ACC112 (cell line): ENCODE results near the gene PRIMA1.

Source experiments
- H2AFZ ChIP-seq: fragments of 200-600 bp; sonication (generic); one replicate; pipeline ENCODE4 v1.6.0; 2017; ENCODE audit warnings: antibody characterized with exemption, low read length; ENCODE audit not compliant: unreplicated experiment
- H3K27ac ChIP-seq: fragments of 200-600 bp; sonication (generic); 2 replicates; pipeline ENCODE4 v1.5.1; 2014; ENCODE audit warnings: low read depth, mild to moderate bottlenecking, antibody characterized with exemption, low read length, moderate library complexity
- H3K27me3 ChIP-seq: fragments of 200-600 bp; sonication (generic); 2 replicates; pipeline ENCODE4 v1.6.1; 2014; ENCODE audit warnings: mild to moderate bottlenecking, antibody characterized with exemption, low read length, moderate library complexity, mixed read lengths; ENCODE audit not compliant: insufficient read depth
- H3K36me3 ChIP-seq: fragments of 200-600 bp; sonication (generic); 2 replicates; pipeline ENCODE4 v1.6.1; 2016; ENCODE audit warnings: mild to moderate bottlenecking, antibody characterized with exemption, low read length, moderate library complexity, mixed read lengths; ENCODE audit not compliant: insufficient read depth
- H3K4me1 ChIP-seq: fragments of 200-600 bp; sonication (generic); one replicate; pipeline ENCODE4 v1.6.1; 2016; ENCODE audit warnings: low read length, mixed read lengths; ENCODE audit not compliant: insufficient read depth, unreplicated experiment, control insufficient read depth
- H3K4me3 ChIP-seq: fragments of 200-600 bp; sonication (generic); 2 replicates; pipeline ENCODE4 v1.5.1; 2014; ENCODE audit warnings: mild to moderate bottlenecking, low read depth, low read length
- H3K79me2 ChIP-seq: fragments of 200-600 bp; sonication (generic); one replicate; pipeline ENCODE4 v1.6.0; 2016; ENCODE audit warnings: low read length; ENCODE audit not compliant: control insufficient read depth, unreplicated experiment, insufficient read depth

PRIMA1 gene

DNA sequence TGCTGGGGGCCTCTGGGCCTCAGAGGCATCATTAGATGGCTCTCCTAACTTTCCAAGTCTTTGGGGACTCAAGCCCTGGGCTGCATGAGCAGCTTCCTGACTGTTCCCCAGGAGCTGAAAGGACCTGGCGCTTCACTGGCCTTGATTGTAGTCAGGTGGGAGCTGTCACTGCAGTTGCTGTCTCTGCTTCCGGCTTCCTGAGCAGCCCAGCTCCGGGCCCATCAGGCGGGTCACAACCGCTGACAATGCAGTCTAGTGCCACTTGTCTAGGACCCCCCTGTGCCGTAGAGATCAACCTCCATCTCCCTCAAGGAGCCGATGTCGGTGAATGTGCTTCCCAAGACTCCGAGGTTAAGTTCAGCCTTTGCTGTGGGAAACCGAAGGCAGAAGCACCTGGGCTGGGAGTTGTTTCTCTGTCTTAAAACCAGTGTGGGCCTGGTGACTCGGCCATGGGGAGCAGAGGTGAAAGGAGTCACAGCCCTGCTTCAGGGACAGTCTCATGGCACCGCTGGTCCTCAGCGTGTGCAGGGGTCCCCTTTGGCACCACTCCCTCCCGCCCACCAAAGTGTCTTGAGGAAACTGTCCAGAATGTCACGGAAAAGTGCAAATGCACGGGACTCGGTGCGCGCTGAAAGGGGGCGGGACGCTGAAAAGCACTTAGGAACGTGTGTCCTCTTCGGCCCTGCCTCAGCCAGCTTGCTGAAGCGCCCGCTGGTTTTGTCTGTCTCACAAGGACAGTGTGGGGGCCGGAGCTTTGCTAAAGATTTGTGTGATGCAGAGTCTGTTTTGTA, 44.8 kb downstream of the PRIMA1 start:
- no peaks in the 10 kb centered on the region for H3K27me3 ChIP-seq
- H3K36me3 ChIP-seq = no peaks in the 10 kb centered on the region
- no peak overlapping the region for H3K4me3 ChIP-seq
- no peaks in the 10 kb centered on the region for H3K79me2 ChIP-seq
- H3K4me1 ChIP-seq = no peaks in the 10 kb centered on the region
- H2AFZ ChIP-seq = no peak overlapping the region
- H3K27ac ChIP-seq = no peak overlapping the region

DNA sequence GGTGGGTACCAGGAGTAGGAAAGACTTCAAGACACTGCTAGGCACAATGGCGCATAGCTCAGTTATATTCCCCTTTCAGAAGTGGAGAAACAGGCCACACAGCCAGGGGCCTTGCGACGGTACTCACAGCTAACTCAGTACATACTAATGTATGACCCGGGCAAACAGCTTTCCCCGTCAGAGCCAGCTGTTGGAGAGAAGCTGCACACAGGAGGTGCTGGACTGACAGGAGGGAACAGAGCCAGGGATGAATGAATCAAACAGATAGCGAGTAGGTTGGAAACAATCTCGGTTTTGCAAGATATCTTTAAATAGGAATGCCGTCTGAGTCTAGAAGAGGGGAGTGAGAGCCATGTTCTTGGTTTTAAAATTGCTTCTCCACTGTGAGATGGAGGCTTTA, 45.5 kb downstream of the PRIMA1 start:
- no peak overlapping the region for H3K4me3 ChIP-seq
- H3K79me2 ChIP-seq = no peaks in the 10 kb centered on the region
- no peak overlapping the region for H2AFZ ChIP-seq
- no peaks in the 10 kb centered on the region for H3K4me1 ChIP-seq
- H3K27ac ChIP-seq = no peak overlapping the region
- H3K36me3 ChIP-seq = no peaks in the 10 kb centered on the region
- no peaks in the 10 kb centered on the region for H3K27me3 ChIP-seq

DNA sequence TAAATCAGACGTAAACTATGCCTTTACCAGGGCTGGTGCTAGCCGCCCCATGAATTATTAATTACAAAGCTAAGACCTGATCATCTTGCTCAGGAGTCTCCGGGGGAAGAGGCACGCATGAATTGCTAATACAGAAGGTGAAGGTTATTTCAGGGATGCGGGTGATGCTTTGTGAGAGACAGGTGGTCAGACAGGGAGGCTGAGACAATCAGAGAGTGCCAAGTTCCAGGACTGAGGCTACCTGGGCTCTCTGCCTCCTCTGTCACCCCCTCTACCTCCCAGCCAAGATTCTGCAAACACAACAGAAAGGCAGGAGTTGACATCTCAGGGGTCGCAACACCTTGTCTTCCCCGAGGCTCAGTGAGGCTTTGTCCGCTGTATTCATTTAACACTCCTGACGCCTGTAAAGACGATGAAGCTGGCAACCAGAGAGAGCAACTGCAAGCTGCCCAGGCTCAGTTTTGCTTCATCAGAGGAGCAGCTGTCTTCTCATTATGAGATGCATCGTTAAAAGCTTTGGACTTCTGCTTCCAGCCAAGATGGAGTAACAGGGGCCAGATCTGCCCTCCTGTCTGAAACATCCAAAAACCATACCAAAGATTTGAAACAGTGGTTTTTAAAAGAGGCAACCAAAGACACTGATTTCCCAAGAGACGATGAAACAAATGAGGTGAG, 46.6 kb downstream of the PRIMA1 start:
- no peaks in the 10 kb centered on the region for H3K36me3 ChIP-seq
- H2AFZ ChIP-seq = no peak overlapping the region
- no peak overlapping the region for H3K27ac ChIP-seq
- no peaks in the 10 kb centered on the region for H3K4me1 ChIP-seq
- H3K4me3 ChIP-seq = no peak overlapping the region
- no peaks in the 10 kb centered on the region for H3K27me3 ChIP-seq
- H3K79me2 ChIP-seq = no peaks in the 10 kb centered on the region

DNA sequence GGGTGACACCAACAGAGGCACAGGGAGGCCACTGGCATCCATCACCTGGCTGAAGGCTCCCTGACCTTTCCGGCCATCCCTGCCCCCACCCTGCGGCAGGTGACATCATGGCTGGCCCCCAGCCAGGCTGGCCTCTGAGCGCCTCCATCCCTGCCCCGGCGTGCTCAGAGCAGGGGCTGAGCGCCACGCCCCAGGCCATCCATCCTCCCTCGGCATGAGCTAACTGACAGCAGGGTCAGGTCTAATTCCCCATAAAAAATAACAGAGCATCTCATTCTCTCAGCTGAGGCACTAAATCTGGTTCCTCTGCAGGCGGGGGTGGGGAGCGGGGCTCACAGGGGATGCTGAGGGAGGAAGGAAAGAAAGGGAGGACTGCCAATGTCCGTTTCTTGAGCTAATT, 50.7 kb downstream of the PRIMA1 start:
- H3K79me2 ChIP-seq = no peaks in the 10 kb centered on the region
- H3K36me3 ChIP-seq = no peaks in the 10 kb centered on the region
- no peak overlapping the region for H2AFZ ChIP-seq
- no peak overlapping the region for H3K27ac ChIP-seq
- H3K4me3 ChIP-seq = no peak overlapping the region
- H3K27me3 ChIP-seq = no peaks in the 10 kb centered on the region
- H3K4me1 ChIP-seq = no peaks in the 10 kb centered on the region

DNA sequence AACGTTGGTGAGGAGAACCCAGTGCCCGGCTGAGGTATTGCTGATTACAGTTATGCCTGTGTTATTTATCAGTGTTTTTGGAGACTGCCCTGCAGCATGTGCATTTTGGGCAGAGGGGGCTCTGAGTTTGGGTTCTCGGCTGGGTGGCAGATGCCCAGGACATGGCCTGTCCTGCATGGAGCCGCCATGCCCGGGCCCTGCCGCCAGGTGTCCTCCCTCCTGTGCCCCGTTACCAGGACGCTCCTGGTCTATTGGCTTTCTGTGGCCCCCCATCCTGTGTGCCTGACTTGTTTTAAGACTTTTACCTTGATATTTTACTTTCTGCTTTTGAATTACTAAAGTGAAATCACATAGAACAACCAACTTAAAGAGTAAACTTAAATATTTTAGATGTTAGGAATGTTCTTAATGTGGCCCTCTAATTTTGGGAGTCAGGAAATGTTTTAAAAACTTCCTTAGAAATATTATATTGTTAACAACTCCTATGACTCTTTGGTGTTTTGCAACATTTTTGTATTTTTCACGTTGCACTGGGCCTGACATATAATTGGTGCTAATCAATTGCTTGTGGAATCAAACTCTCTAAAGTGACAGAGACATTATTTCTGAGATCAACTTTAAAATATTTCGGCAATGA, 51.8 kb downstream of the PRIMA1 start:
- H3K36me3 ChIP-seq = no peaks in the 10 kb centered on the region
- no peaks in the 10 kb centered on the region for H3K4me1 ChIP-seq
- no peaks in the 10 kb centered on the region for H3K79me2 ChIP-seq
- no peaks in the 10 kb centered on the region for H3K27me3 ChIP-seq
- no peak overlapping the region for H3K27ac ChIP-seq
- H3K4me3 ChIP-seq = no peak overlapping the region
- H2AFZ ChIP-seq = no peak overlapping the region

DNA sequence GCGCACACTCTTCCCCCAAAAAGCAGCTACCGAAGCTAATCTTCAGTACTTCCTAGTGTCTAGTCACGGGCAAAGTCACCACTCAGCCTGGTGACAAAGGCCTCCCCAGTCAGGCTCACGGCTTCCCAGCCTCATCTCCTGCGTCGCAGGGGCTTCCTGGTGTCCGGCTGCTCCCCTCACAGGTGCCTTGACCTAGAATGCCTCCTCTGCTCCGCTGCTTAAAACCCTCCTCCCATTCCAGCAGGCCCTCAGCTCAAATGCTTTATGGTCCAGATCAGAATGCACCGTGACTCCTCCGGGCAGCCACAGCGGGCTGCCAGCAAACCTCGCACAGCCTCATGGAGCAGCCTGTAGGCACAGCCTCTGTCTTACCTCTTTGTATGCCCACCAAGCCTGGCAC, 53.1 kb downstream of the PRIMA1 start:
- Histone ChIP-seq H3K4me1 (no peaks in the 10 kb centered on the region), H3K27me3 (no peaks in the 10 kb centered on the region), H3K79me2 (no peaks in the 10 kb centered on the region), H3K4me3 (no peak overlapping the region), H3K27ac (no peak overlapping the region), H3K36me3 (no peaks in the 10 kb centered on the region), H2AFZ (no peak overlapping the region)

DNA sequence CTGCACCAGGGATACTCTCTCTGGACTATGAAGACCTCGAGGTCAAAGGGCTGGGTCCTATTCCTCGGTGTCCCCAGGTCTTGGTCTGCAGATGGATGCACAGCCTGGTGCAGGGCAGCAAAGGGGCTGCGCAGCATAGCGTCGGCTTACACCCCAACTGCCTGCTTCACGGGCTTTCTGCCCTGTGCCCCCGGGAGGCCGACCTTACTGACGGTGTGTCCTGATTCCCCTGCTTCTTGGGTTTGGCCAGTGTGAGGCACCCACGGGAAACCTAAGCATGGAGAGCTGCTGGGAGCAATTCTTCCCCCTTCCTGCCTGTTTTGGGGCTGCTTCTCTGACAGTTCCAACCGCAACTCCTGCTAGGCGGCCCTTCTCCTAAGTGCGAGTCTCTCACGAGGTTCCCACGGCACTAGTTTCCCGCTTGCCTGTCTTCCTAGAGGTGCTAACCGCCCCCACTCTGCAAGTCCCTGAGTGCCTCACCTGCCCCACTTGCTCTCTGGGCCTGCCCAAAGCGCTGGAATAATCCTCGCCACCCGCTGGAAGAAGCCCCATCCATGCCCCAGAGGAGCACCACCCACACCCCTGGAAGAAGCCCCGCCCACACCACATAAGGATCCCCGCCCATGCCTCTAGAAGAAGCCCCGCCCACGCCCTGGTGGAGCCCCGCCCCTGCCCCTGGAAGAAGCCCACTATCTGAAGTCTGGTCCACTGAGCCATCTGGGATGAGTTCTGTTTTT, 54.0 kb downstream of the PRIMA1 start:
- Histone ChIP-seq H3K27me3 (no peaks in the 10 kb centered on the region), H2AFZ (no peak overlapping the region), H3K27ac (no peak overlapping the region), H3K79me2 (no peaks in the 10 kb centered on the region), H3K4me3 (no peak overlapping the region), H3K4me1 (no peaks in the 10 kb centered on the region), H3K36me3 (no peaks in the 10 kb centered on the region)

DNA sequence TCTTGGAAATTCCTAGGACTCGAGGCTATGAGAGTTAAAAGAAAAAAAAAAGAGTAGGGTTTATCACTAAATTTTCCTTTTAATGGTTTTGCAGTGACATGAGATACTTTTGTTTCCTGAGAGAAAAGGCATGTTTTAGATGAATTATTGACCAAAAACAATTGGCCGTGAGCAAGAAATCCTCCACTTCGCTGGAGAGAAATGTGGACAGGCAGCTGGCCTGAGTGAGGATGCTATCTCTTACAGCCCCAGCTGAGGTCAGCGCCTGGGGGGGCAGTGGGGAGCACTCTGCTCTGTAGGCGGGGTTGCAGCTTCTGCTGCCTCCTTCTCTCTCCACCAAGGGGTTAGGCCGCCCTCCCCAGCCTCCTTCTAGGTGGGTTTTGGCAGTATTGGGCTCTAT, 54.7 kb downstream of the PRIMA1 start:
- Histone ChIP-seq H3K4me3 (no peak overlapping the region), H3K27me3 (no peaks in the 10 kb centered on the region), H3K4me1 (no peaks in the 10 kb centered on the region), H3K79me2 (no peaks in the 10 kb centered on the region), H3K36me3 (no peaks in the 10 kb centered on the region), H3K27ac (no peak overlapping the region), H2AFZ (no peak overlapping the region)

DNA sequence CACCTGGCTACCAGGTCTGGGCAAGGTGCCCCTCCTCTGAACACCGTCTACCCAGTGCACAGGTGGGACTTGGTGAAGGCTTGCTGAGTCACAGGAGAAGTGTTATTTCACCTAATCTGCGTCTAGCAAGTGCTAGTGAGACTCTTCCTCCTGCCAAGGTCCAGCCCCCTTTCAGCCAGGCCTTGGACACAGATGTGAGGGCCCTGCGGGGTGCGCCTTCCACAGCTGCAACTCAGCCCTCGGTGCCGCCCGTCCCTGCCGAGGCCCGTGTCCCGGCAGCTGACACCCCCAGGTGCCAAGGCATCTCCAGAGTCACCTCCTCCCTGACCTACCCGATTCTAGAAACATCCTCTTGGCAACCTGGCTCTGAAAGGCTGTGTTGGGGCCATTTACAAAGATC, 55.1 kb downstream of the PRIMA1 start:
- Histone ChIP-seq H3K36me3 (no peaks in the 10 kb centered on the region), H3K4me3 (no peak overlapping the region), H2AFZ (no peak overlapping the region), H3K79me2 (no peaks in the 10 kb centered on the region), H3K4me1 (no peaks in the 10 kb centered on the region), H3K27me3 (no peaks in the 10 kb centered on the region), H3K27ac (no peak overlapping the region)

DNA sequence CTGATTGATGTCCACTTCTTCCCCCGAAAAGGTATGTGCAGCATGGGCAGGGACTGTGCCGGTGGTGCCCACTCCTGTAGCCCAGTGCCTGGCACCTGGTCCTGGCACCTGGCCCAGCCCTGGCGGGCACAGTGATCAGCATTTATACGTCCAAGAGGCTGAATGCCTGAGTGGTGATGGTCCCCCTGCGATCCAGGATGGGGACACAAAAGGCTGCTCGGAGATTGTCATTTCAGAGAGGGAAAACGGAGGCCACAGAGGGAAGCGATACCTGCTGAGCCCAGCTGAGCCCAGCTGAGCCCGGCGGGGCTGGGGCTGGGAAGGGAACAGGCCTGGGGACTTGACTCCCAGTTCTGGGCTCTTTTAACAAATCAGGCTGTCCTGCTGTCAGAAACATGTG, 55.8 kb downstream of the PRIMA1 start:
- H3K27me3 ChIP-seq = no peaks in the 10 kb centered on the region
- no peaks in the 10 kb centered on the region for H3K4me1 ChIP-seq
- no peaks in the 10 kb centered on the region for H3K36me3 ChIP-seq
- no peak overlapping the region for H2AFZ ChIP-seq
- H3K79me2 ChIP-seq = no peaks in the 10 kb centered on the region
- H3K4me3 ChIP-seq = no peak overlapping the region
- H3K27ac ChIP-seq = no peak overlapping the region
